Measurements from ENCODE around the gene CLCNKA.
"Not testable (repeated sequence)": the region's sequence is repeated elsewhere in the genome, so short reads cannot be mapped to it uniquely, and the experiment has no call there.

Gene CLCNKA

GRCh38 chr1:15997637-15998280 is 24.1 kb upstream of the CLCNKA start:
- DNase-seq = no peak

- DNase-seq = no peak
Measured at GRCh38 chr1:15998929-15999328, 22.9 kb upstream of the CLCNKA start.

GRCh38 chr1:16001274-16001673 is 20.6 kb upstream of the CLCNKA start:
- DNase-seq = not testable (repeated sequence)

- DNase-seq = no peak
Measured at GRCh38 chr1:16005597-16005996, 16.2 kb upstream of the CLCNKA start.

GRCh38 chr1:16006010-16006409 is 15.8 kb upstream of the CLCNKA start:
- DNase-seq = no peak

- no peak for DNase-seq
Measured at GRCh38 chr1:16006552-16007485, 15.0 kb upstream of the CLCNKA start.

- DNase-seq = no peak
Measured at GRCh38 chr1:16007671-16008341, 14.0 kb upstream of the CLCNKA start.

DNA sequence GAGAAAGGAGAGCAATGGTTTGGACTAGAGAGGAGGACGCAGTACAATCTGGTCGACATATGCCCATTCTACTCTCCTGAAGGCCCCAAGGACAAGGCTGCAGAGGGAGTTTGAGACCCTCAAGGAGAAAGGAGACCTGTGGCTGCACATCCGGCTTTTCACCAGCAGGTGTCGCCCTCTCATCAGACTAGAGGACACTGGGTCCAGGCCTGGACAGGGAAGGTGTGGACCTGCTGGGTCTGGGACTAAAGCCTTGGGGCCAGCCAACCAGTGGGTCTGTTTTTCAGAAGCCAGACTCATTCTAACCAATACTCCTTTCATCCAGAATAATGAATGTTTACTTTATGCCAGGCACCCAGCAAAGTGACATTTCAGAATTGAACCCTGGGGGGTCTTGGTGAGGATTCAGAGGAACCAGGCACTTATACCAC is 12.8 kb upstream of the CLCNKA start:
- DNase-seq = peak in 1 of 2 experiments; percentile 36

GRCh38 chr1:16009678-16010077 is 12.2 kb upstream of the CLCNKA start:
- DNase-seq = no peak

- DNase-seq = no peak
Measured at GRCh38 chr1:16010837-16011236, 11.0 kb upstream of the CLCNKA start.

- no peak for DNase-seq
Measured at GRCh38 chr1:16011936-16012589, 9.8 kb upstream of the CLCNKA start.

DNA sequence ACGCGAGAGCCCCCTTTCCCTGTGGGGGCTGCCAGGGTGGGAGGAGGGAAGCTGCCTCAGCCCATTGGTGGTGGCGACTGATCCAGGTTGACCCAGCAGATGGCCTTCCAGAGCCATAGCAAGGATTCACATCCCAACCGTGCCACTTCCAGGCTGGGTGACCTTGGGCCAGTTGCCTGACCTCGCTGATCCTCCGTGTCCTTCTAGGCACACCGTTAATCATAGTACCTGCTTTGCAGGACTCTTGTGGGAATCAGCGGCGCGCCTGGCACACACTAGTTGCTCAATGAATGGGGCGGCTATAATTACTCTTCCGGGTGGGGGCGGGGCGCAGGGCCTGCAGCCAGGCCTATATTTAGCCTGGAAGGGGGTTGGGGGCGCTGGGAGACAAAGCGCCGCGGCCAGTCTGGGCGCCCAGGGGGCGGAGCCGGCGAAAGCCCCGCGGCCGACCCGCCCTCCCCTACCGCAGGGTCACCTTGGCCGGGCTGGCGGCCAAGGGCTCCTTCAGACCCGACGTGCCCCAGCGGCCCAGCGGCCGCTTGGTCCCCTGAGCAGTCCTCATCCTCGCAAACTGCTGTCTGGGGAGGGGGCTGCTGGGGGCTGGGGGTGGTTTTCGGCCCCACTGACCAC is 9.1 kb upstream of the CLCNKA start:
- DNase-seq = peak in 1 of 2 experiments; percentile 15

DNA sequence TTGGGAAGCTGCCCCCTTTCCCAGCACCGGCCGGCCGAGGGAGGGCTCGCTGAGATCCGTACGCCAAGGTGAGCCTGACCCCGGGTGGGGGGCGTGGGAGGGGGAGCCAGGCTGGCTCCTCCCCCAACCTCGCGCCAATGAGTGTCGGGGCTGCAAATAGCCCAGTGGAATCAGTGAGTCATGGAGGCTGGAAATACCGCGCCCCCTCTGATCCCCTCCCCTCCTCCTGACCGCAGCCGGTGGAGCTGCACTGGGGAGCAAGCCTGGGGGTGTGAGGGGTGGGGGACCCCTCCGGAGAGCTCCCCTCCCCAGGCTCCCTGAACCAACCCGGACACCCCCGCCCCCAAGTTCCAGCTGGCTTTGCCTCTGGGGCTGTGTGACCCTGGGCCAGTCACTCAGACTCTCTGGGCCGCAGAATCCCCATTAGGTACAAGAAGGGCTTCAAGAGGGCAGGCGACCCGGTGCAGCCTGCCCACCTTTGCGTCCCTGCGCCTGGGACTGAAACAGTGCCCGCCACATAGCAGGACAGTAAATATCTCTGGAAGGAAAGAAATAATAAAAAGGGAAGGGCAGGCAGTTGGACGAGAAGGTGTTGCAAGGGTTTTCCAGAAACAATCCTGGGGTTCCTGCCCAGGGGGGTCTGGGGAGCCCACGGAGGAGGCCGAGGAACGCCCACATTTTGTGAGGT is 8.5 kb upstream of the CLCNKA start:
- no peak for DNase-seq

- DNase-seq = no peak
Measured at GRCh38 chr1:16013908-16014258, 8.0 kb upstream of the CLCNKA start.

DNA sequence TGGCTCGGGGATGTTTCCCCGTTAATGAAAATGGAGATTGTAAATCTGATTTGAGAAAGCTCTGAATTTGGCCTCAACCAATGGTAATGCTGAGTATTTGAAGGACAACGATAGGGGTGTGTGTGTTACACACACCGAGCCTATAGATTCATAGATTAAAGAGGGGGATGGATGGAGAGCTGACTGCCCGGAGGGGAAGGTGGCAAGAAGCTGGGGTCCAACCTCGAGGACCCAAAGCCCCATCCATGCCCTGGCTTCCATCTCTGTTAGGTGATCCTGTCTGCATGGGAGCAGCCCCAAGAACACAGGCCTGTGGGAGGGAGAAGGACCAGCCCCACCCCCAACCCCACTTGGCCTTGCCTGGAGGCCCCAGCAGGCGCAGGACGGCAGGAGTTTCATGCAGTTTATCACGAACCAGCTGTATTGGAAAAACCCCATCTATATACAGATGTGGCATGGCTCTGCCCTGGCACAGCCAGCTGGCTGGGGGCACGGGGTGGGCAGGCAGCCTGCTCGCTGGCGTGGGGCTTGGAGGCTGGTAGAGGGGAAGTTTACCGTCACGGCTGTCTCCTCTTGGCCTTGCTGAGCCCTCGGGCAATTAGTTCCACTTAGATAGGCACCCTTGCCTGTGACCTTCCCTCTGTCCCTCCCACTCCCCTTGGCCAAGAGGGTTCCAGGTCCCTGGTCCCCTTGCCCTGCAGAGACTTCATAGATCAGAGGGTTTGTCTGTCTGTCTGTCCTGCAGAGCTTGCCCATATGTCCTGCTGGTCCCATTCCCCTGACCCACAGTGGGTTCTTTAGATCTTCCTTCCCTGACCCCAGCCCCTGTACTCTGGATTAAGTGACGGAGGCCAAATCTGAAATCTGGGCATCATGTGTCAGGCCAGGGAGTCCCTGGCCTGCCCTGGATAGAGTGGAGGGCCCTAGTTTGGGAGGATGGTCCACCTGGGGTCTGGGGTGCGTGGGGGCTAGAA is 7.0 kb upstream of the CLCNKA start:
- DNase-seq = no peak

DNA sequence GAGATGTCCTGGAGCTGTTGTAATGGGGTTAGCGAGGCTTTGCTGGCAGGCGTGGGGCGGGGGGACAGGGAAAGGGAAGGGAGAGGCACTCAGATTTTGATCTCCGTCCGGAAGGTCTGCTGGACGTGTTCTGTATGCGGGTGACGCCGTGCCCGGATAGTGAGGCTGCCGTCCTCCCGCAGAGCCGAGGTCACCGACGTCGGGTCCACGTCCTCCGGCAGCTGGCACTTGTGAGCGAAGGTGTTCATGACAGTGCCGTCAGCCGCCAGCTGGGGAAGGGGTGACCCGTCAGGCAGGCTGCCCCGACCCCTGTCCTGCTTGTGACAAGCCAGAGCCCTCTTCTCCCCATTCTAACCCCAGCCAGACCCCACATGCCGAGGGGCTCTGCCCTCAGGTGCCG is 6.3 kb upstream of the CLCNKA start:
- DNase-seq = no peak

- DNase-seq = no peak
Measured at GRCh38 chr1:16015960-16016901, 5.6 kb upstream of the CLCNKA start.

- no peak for DNase-seq
Measured at GRCh38 chr1:16017076-16017460, 4.8 kb upstream of the CLCNKA start.

GRCh38 chr1:16017461-16018303 is 4.2 kb upstream of the CLCNKA start, which contains the start of gene HSPB7:
Gene HSPB7, minus strand, starts transcription at chr1:16018043. Its CDS starts 80 bp downstream, at chr1:16017963.
- DNase-seq = no peak
